Neural cell (in vitro differentiated cells): ENCODE measurements around the gene PPM1N.

ENCODE experiments used
- CTCF ChIP-seq: fragments of 450-650 bp; IDR thresholded peaks from 2 replicates; pipeline ENCODE4 v1.5.1; 2014; ENCODE audit warnings: antibody characterized with exemption, mild to moderate bottlenecking, moderate library complexity; ENCODE audit not compliant: poor library complexity, severe bottlenecking
- EZH2 ChIP-seq: fragments of 200-600, 300-800 bp; shearing (Covaris generic), sonication (generic); IDR thresholded peaks from 2 replicates; pipeline ENCODE4 v1.6.1; 2014; ENCODE audit warnings: antibody characterized with exemption, low read length, borderline replicate concordance, mild to moderate bottlenecking; ENCODE audit not compliant: insufficient read depth, poor library complexity, severe bottlenecking
- MXI1 ChIP-seq: fragments of 450-650 bp; conservative IDR thresholded peaks from 2 replicates; pipeline ENCODE4 v1.6.1; 2014; ENCODE audit warnings: antibody characterized with exemption, mild to moderate bottlenecking; ENCODE audit not compliant: poor library complexity, severe bottlenecking
- RAD21 ChIP-seq: fragments of 450-650 bp; conservative IDR thresholded peaks from 2 replicates; pipeline ENCODE4 v1.6.1; 2014; ENCODE audit warnings: antibody characterized with exemption, mild to moderate bottlenecking, moderate library complexity

DNA sequence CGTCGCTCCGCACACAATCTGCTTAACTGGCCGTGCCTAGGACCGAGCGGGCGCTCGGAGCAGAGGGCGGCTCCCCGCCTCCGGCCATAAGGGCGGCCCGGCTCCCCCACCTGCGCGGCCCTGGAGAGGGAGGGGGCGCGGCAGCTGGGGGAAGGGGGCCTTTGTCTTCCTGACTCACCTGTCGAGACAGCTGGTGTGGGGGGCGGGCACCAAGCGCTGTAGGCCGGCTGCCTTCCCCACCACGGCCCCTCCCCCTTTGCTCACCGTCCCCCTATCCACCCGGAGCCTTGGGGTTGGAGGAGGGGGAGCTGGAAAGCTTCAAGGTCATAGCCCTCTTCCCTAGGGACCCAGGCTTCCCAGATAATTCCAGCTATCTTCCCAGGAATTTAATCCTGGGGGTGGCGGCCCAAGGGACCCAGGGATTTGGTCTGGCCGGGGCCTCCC, 10.2 kb downstream of the PPM1N start:
- TF ChIP-seq CTCF (no peak), EZH2 (no peak), RAD21 (no peak), MXI1 (no peak)
